ENCODE measurements around the gene EFHC1. TPM values are rescaled to one million over a fixed set of nuclear protein-coding genes. Genes with fewer than 3 reads are reported as not detected.

The EFHC1 gene
- total RNA-seq, 6 experiments from 2014 or later: 3.6 to 10.4 (median 6.0) TPM

GRCh38 chr6:52514514-52514913 lies 94.4 kb downstream of the EFHC1 start:
- intact Hi-C loops (cut with DNase I): no loop called here
- no peak for ATAC-seq

DNA sequence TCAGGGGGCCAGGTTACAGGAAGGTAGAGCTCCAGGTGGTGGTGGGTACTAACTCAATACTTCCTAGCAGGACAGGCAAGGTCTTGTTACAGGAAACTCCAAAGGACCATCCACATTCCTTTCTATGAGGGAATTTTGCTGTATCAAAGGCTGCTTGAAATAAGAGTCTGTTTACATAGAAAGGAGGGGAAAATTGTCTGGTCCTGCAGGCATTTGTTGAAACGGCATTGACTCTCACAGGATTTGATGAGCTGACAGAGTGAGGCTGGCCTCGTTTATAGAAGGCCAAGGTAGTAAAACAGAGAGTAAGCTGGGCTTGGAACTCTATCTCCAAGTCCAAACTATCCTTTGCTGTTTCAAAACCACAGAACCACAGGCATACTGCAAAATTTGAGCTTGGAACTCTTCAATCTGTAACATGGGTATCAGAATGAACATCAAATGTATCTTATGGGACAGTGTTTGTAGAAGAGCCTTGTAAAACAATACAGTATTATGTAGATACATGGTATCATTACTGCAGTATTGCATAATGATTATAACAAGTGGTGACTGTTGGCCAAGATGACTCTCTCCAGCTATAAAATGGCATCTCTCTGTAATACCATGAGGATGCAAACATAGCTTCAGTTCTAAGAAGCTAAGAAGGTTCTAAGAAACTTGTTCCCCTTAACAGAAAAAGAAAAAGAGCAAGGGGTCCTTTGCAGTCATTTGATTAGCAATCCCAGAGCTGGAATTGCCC lies 95.2 kb downstream of the EFHC1 start:
- Histone ChIP-seq H3K27ac (no peak overlapping the region), H3K4me1 (peaks cover 0 to 44% (median 16%) of the 10 kb centered on the region in 4 donors), H3K4me3 (no peak overlapping the region), H3K9me3 (no peaks in the 10 kb centered on the region), H3K36me3 (peaks cover 0 to 18% (median 0%) of the 10 kb centered on the region in 4 donors), H3K27me3 (no peaks in the 10 kb centered on the region)
- DNase-seq (no peak), ATAC-seq (no peak)
- no peak for TF ChIP-seq CTCF (IDR thresholded peaks at IDR 0.05)
- TF ChIP-seq POLR2A (IDR thresholded peaks at IDR 0.05): no peak
- WGBS (ENCODE audit: insufficient coverage, low coverage, low lambda C conversion rate, missing lambda C conversion rate): 85% methylated on average over 2 of the region's 2 CpGs
- intact Hi-C loops (cut with DNase I): no loop called here

More at GRCh38 chr6:52514514-52514913, 94.4 kb downstream of the EFHC1 start:
- no peak for DNase-seq
- Histone ChIP-seq H3K27ac (no peak overlapping the region), H3K36me3 (peaks cover 0 to 19% (median 3%) of the 10 kb centered on the region in 4 donors), H3K27me3 (no peaks in the 10 kb centered on the region), H3K4me1 (peaks cover 0 to 38% (median 14%) of the 10 kb centered on the region in 4 donors), H3K9me3 (no peaks in the 10 kb centered on the region), H3K4me3 (no peak overlapping the region)
- WGBS (ENCODE audit: insufficient coverage, low coverage, low lambda C conversion rate, missing lambda C conversion rate): 38% methylated on average over 3 of the region's 7 CpGs
- TF ChIP-seq POLR2A (IDR thresholded peaks at IDR 0.05): no peak
- TF ChIP-seq CTCF (IDR thresholded peaks at IDR 0.05): no peak

DNA sequence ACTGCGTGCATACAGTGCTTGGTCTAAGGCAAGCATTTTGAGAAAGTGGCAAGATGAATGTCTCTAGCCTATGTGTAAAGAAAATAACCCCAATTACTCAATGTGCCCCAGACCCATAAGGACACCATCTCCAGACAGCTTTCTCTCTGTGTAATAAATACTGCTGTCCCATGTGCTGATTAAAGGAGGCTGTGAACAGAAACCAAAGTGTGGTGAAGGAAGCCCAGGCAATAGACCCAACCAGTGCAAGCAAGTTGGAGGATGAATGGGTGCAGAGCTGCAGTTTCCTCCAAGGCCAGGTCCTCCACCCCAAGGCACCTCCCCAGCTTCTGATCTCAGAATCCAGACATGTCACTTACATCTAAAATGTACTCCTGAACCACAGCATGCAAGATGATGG lies 96.1 kb downstream of the EFHC1 start:
- no peak overlapping the region for H3K4me3 ChIP-seq
- no peaks in the 10 kb centered on the region for H3K9me3 ChIP-seq
- H3K27ac ChIP-seq: no peak overlapping the region
- H3K36me3 ChIP-seq: peaks cover 0 to 18% (median 0%) of the 10 kb centered on the region in 4 donors
- WGBS (ENCODE audit: insufficient coverage, low coverage, low lambda C conversion rate, missing lambda C conversion rate): 100% methylated on average over 1 of the region's 1 CpG
- DNase-seq (no peak), ATAC-seq (no peak)
- H3K27me3 ChIP-seq: no peaks in the 10 kb centered on the region
- TF ChIP-seq POLR2A (IDR thresholded peaks at IDR 0.05) (no peak), CTCF (IDR thresholded peaks at IDR 0.05) (no peak)
- intact Hi-C loops (cut with DNase I): no loop called here
- peaks cover 0 to 53% (median 18%) of the 10 kb centered on the region in 4 donors for H3K4me1 ChIP-seq

DNA sequence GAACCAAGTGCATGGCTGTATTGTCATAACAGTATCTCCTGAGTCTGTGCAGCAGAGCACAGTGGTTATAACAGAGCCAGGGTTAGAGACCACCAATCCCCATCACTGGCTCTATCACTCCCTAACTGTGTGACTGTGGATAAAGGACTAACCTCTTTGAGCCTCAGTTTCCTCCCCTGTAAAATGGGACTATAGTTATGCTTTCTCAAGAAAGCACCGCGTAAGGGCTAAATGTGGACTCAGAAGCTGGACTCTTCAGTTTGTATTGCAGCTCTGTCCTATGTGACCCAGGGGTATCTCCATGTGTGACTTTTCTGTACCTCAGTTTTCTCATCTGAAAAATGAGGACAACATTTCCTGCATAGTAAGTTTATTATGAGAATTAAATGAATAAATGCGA lies 96.8 kb downstream of the EFHC1 start:
- intact Hi-C loops (cut with DNase I): no loop called here
- no peak for ATAC-seq
- DNase-seq: no peak
- WGBS (ENCODE audit: insufficient coverage, low coverage, low lambda C conversion rate, missing lambda C conversion rate): 79% methylated on average over 1 of the region's 3 CpGs
- TF ChIP-seq POLR2A (IDR thresholded peaks at IDR 0.05) (no peak), CTCF (IDR thresholded peaks at IDR 0.05) (no peak)
- no peak overlapping the region for H3K4me3 ChIP-seq
- peaks cover 0 to 54% (median 20%) of the 10 kb centered on the region in 4 donors for H3K4me1 ChIP-seq
- H3K27ac ChIP-seq: peak overlapping the region; percentile 88 to 96 (median 91)
- H3K9me3 ChIP-seq: no peaks in the 10 kb centered on the region
- H3K36me3 ChIP-seq: peaks cover 0 to 18% (median 0%) of the 10 kb centered on the region in 4 donors
- no peaks in the 10 kb centered on the region for H3K27me3 ChIP-seq
